LHCN-M2 (cell line): Measurements from ENCODE around the gene ANKIB1. TPM values are rescaled to one million over a fixed set of nuclear protein-coding genes. Genes with fewer than 3 reads are reported as not detected.
"Not testable (repeated sequence)": the region's sequence is repeated elsewhere in the genome, so short reads cannot be mapped to it uniquely, and the experiment has no call there.

Source experiments
- DNase-seq: peaks from one replicate; pipeline ENCODE4 v3.0.0-alpha.2; 2012; ENCODE audit warnings: low read depth
- total RNA-seq: library from RNA; depleted of rRNA; stranded (reverse); fragments of >200 nt; gene quantifications from 2 replicates; pipeline ENCODE4 v1.2.3, GENCODE V29; 2014

ANKIB1 gene
- total RNA-seq, 1 experiment from 2014 or later, result 42.9 TPM

- peak; percentile 7 for DNase-seq
These were observed 157.4 kb downstream of the ANKIB1 start for GRCh38 chr7:92402920-92403759.

- no peak for DNase-seq
These were observed 157.9 kb downstream of the ANKIB1 start for GRCh38 chr7:92403760-92404074.

- no peak for DNase-seq
These were observed 158.4 kb downstream of the ANKIB1 start for GRCh38 chr7:92404170-92404614.

GRCh38 chr7:92409357-92409756, 163.6 kb downstream of the ANKIB1 start:
- no peak for DNase-seq

GRCh38 chr7:92410162-92410561, 164.4 kb downstream of the ANKIB1 start:
- DNase-seq, result not testable (repeated sequence)

- DNase-seq, result no peak
These were observed 167.0 kb downstream of the ANKIB1 start for GRCh38 chr7:92412745-92413144.

- DNase-seq, result no peak
These were observed 167.8 kb downstream of the ANKIB1 start for GRCh38 chr7:92413550-92413949.

- no peak for DNase-seq
These were observed 169.5 kb downstream of the ANKIB1 start for GRCh38 chr7:92415225-92415624.

- no peak for DNase-seq
These were observed 172.1 kb downstream of the ANKIB1 start for GRCh38 chr7:92417913-92418312.

- DNase-seq, result no peak
These were observed 176.1 kb downstream of the ANKIB1 start for GRCh38 chr7:92421676-92422435.

- no peak for DNase-seq
These were observed 177.2 kb downstream of the ANKIB1 start for GRCh38 chr7:92422926-92423325.

- DNase-seq, result no peak
These were observed 177.9 kb downstream of the ANKIB1 start for GRCh38 chr7:92423710-92424131.

GRCh38 chr7:92425311-92425947, 179.7 kb downstream of the ANKIB1 start:
- no peak for DNase-seq

GRCh38 chr7:92427193-92427592, 181.4 kb downstream of the ANKIB1 start:
- DNase-seq, result no peak

- DNase-seq, result no peak
These were observed 186.6 kb downstream of the ANKIB1 start for GRCh38 chr7:92432299-92432946.

- no peak for DNase-seq
These were observed 187.2 kb downstream of the ANKIB1 start for GRCh38 chr7:92433019-92433418.

GRCh38 chr7:92435542-92435941, 189.8 kb downstream of the ANKIB1 start:
- no peak for DNase-seq

GRCh38 chr7:92436612-92437445, 191.1 kb downstream of the ANKIB1 start:
- DNase-seq, result no peak

GRCh38 chr7:92437956-92438491, 192.2 kb downstream of the ANKIB1 start:
- DNase-seq, result no peak

GRCh38 chr7:92442720-92443119, 196.9 kb downstream of the ANKIB1 start:
- DNase-seq, result not testable (repeated sequence)
